GM18499 (cell line): Measurements from ENCODE around the gene CFAP157.
"Not testable (repeated sequence)": the region's sequence is repeated elsewhere in the genome, so short reads cannot be mapped to it uniquely, and the experiment has no call there.

Source experiments
- ATAC-seq: cut with Tn5 transposase; IDR thresholded peaks from one replicate; pipeline ENCODE4 v1.9.1; 2021; ENCODE audit warnings: moderate number of reproducible peaks; ENCODE audit not compliant: insufficient read depth, unreplicated experiment

The CFAP157 gene

GRCh38 chr9:127755061-127756060 lies 48.6 kb downstream of the CFAP157 start:
- ATAC-seq: no peak

GRCh38 chr9:127756233-127756632 lies 49.4 kb downstream of the CFAP157 start:
- no peak for ATAC-seq

GRCh38 chr9:127756776-127757175 lies 50.0 kb downstream of the CFAP157 start:
- ATAC-seq: not testable (repeated sequence)

- no peak for ATAC-seq
These were observed 52.1 kb downstream of the CFAP157 start for GRCh38 chr9:127758843-127759242.

GRCh38 chr9:127761061-127761460 lies 54.3 kb downstream of the CFAP157 start:
- no peak for ATAC-seq

- ATAC-seq: no peak
These were observed 54.7 kb downstream of the CFAP157 start for GRCh38 chr9:127761491-127761956.

GRCh38 chr9:127762111-127762676 lies 55.4 kb downstream of the CFAP157 start:
- no peak for ATAC-seq

GRCh38 chr9:127763918-127764384 lies 57.2 kb downstream of the CFAP157 start:
- no peak for ATAC-seq

- ATAC-seq: no peak
These were observed 58.6 kb downstream of the CFAP157 start for GRCh38 chr9:127765418-127765817.
